GM23248 (cell line): ENCODE data around the gene PIP5K1C.

Source experiments
- EZH2 ChIP-seq: fragments of 200-600 bp; sonication (generic); IDR thresholded peaks from 2 replicates; pipeline ENCODE4 v1.6.1; 2018; ENCODE audit warnings: antibody characterized with exemption, mild to moderate bottlenecking; ENCODE audit not compliant: insufficient read depth, poor library complexity, severe bottlenecking
- EZH2phosphoT487 ChIP-seq: fragments of 200-600 bp; sonication (generic); IDR thresholded peaks from 2 replicates; pipeline ENCODE4 v1.6.1; 2018; ENCODE audit warnings: antibody characterized with exemption, moderate library complexity, mild to moderate bottlenecking, low read depth; ENCODE audit not compliant: insufficient read depth

DNA sequence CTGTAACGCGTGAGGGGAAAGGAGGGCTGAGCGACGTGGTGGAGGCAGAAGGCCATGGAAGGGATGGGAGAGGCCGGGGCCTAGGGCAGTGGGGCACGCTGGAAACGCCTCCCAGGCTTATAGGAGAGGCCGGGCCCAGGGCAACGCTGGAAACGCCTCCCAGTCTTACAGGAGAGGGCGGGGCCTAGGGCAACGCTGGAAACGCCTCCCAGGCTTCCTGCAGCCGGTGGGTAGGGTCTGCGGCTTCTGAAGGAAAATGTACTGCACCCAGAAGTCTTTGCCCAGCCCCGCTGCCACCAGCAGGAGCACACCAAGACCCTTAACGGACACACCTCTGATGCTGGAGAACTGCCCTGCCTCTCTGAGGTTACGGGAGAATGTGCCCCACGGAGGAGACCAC, 82.8 kb downstream of the PIP5K1C start:
- TF ChIP-seq EZH2phosphoT487 (no peak), EZH2 (no peak)
